ENCODE measurements around the gene CNTN1.
"Not testable (repeated sequence)": the region's sequence is repeated elsewhere in the genome, so short reads cannot be mapped to it uniquely, and the experiment has no call there.

Gene CNTN1

GRCh38 chr12:41052441-41052840 is 360.2 kb downstream of the CNTN1 start:
- in situ Hi-C loops (cut with HindIII; ENCODE audit: low pct_ligation_motif_present, low pct_unique_long_range_greater_than_20kb, low sequenced_read_pairs): no loop called here
- no peak for DNase-seq

GRCh38 chr12:41053046-41053445 is 360.8 kb downstream of the CNTN1 start:
- DNase-seq: no peak
- in situ Hi-C loops (cut with HindIII; ENCODE audit: low pct_ligation_motif_present, low pct_unique_long_range_greater_than_20kb, low sequenced_read_pairs): no loop called here

- no peak for DNase-seq
- in situ Hi-C loops (cut with HindIII; ENCODE audit: low pct_ligation_motif_present, low pct_unique_long_range_greater_than_20kb, low sequenced_read_pairs): no loop called here
Measured at GRCh38 chr12:41055875-41056577, 363.8 kb downstream of the CNTN1 start.

- in situ Hi-C loops (cut with HindIII; ENCODE audit: low pct_ligation_motif_present, low pct_unique_long_range_greater_than_20kb, low sequenced_read_pairs): no loop called here
- DNase-seq: no peak
Measured at GRCh38 chr12:41058266-41058665, 366.0 kb downstream of the CNTN1 start.

GRCh38 chr12:41061192-41061591 is 369.0 kb downstream of the CNTN1 start:
- DNase-seq: no peak
- in situ Hi-C loops (cut with HindIII; ENCODE audit: low pct_ligation_motif_present, low pct_unique_long_range_greater_than_20kb, low sequenced_read_pairs): no loop called here

GRCh38 chr12:41064411-41064810 is 372.2 kb downstream of the CNTN1 start:
- DNase-seq: no peak
- in situ Hi-C loops (cut with HindIII; ENCODE audit: low pct_ligation_motif_present, low pct_unique_long_range_greater_than_20kb, low sequenced_read_pairs): no loop called here

- in situ Hi-C loops (cut with HindIII; ENCODE audit: low pct_ligation_motif_present, low pct_unique_long_range_greater_than_20kb, low sequenced_read_pairs): no loop called here
- no peak for DNase-seq
Measured at GRCh38 chr12:41067941-41068645, 375.9 kb downstream of the CNTN1 start.

- no peak for DNase-seq
- in situ Hi-C loops (cut with HindIII; ENCODE audit: low pct_ligation_motif_present, low pct_unique_long_range_greater_than_20kb, low sequenced_read_pairs): no loop called here
Measured at GRCh38 chr12:41073633-41074472, 381.6 kb downstream of the CNTN1 start.

- in situ Hi-C loops (cut with HindIII; ENCODE audit: low pct_ligation_motif_present, low pct_unique_long_range_greater_than_20kb, low sequenced_read_pairs): no loop called here
- DNase-seq: no peak
Measured at GRCh38 chr12:41074473-41074769, 382.2 kb downstream of the CNTN1 start.

GRCh38 chr12:41076114-41076513 is 383.9 kb downstream of the CNTN1 start:
- no peak for DNase-seq
- in situ Hi-C loops (cut with HindIII; ENCODE audit: low pct_ligation_motif_present, low pct_unique_long_range_greater_than_20kb, low sequenced_read_pairs): no loop called here

- in situ Hi-C loops (cut with HindIII; ENCODE audit: low pct_ligation_motif_present, low pct_unique_long_range_greater_than_20kb, low sequenced_read_pairs); DNase-seq: not testable (repeated sequence)
Measured at GRCh38 chr12:41081241-41081640, 389.0 kb downstream of the CNTN1 start.

GRCh38 chr12:41089438-41089837 is 397.2 kb downstream of the CNTN1 start:
- no peak for DNase-seq
- in situ Hi-C loops (cut with HindIII; ENCODE audit: low pct_ligation_motif_present, low pct_unique_long_range_greater_than_20kb, low sequenced_read_pairs): no loop called here

GRCh38 chr12:41092115-41092514 is 399.9 kb downstream of the CNTN1 start:
- DNase-seq: no peak
- in situ Hi-C loops (cut with HindIII; ENCODE audit: low pct_ligation_motif_present, low pct_unique_long_range_greater_than_20kb, low sequenced_read_pairs): no loop called here

GRCh38 chr12:41096797-41097196 is 404.6 kb downstream of the CNTN1 start:
- no peak for DNase-seq

GRCh38 chr12:41100572-41100971 is 408.3 kb downstream of the CNTN1 start:
- DNase-seq: no peak
- in situ Hi-C loops (cut with HindIII; ENCODE audit: low pct_ligation_motif_present, low pct_unique_long_range_greater_than_20kb, low sequenced_read_pairs): no loop called here

More at GRCh38 chr12:41096797-41097196, 404.6 kb downstream of the CNTN1 start:
- in situ Hi-C loops (cut with HindIII; ENCODE audit: low pct_ligation_motif_present, low pct_unique_long_range_greater_than_20kb, low sequenced_read_pairs): no loop called here

GRCh38 chr12:41101806-41102205 is 409.6 kb downstream of the CNTN1 start:
- in situ Hi-C loops (cut with HindIII; ENCODE audit: low pct_ligation_motif_present, low pct_unique_long_range_greater_than_20kb, low sequenced_read_pairs): no loop called here
- no peak for DNase-seq

GRCh38 chr12:41103614-41104013 is 411.4 kb downstream of the CNTN1 start:
- no peak for DNase-seq
- in situ Hi-C loops (cut with HindIII; ENCODE audit: low pct_ligation_motif_present, low pct_unique_long_range_greater_than_20kb, low sequenced_read_pairs): no loop called here

GRCh38 chr12:41106315-41106714 is 414.1 kb downstream of the CNTN1 start:
- DNase-seq: no peak
- in situ Hi-C loops (cut with HindIII; ENCODE audit: low pct_ligation_motif_present, low pct_unique_long_range_greater_than_20kb, low sequenced_read_pairs): no loop called here

- in situ Hi-C loops (cut with HindIII; ENCODE audit: low pct_ligation_motif_present, low pct_unique_long_range_greater_than_20kb, low sequenced_read_pairs): no loop called here
- no peak for DNase-seq
Measured at GRCh38 chr12:41108032-41108431, 415.8 kb downstream of the CNTN1 start.
